ENCODE data around the gene IFFO2.

IFFO2 gene

DNA sequence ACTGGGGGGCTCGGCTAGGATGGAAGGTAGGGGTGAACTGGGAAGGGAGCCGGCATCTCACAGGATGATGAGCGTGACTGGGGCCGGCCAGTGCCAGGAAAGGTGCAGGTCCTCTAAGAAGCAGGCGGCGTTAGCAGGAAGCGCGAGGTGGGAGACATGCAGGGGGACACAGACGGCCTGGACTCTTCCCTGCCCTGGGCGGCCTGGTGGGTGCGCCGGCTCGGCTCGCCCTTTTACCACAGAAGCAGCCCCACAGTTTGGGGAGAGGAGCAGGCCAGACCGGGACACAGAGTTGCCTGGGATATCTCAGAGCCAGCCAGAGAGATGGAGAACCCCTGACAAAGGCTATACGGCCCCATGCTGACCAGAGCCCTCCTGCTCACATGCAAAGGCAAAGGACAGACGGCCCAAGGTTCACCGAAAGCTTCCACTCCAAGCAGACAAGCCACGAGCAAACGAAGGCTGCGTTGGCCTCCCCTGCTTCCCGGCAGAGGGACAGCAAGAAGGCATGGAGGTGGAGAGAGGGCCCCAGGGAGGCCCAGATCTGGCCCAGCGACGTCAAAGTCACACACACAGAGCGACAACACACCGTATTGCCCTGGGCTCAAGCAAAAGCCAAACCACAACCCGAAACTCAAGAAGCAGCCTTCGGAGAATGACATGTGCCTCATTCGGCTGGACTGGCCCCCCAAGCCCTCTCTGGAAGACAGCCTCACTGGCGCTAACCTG is 39.2 kb downstream of the IFFO2 start:
- no peak for DNase-seq

DNA sequence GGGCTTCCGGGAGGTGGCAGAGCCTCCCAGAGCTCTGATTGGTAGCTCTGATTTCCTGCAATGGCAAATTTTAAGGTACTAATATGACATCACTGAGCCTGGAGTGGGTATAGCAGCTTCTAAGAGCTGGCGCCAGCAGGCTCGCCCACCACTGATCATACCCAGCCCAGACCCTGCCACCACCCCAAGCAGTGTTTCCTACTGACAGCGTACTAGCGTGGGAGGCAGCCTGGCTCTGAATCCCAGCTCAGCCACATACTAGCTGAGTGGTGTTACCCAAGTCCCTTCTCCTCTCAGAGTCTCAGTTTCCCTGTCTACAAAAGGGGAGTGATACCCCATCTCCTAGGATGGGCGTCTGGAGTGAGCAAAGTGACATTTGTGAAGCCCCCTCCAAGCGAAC is 41.1 kb downstream of the IFFO2 start:
- no peak for DNase-seq

DNA sequence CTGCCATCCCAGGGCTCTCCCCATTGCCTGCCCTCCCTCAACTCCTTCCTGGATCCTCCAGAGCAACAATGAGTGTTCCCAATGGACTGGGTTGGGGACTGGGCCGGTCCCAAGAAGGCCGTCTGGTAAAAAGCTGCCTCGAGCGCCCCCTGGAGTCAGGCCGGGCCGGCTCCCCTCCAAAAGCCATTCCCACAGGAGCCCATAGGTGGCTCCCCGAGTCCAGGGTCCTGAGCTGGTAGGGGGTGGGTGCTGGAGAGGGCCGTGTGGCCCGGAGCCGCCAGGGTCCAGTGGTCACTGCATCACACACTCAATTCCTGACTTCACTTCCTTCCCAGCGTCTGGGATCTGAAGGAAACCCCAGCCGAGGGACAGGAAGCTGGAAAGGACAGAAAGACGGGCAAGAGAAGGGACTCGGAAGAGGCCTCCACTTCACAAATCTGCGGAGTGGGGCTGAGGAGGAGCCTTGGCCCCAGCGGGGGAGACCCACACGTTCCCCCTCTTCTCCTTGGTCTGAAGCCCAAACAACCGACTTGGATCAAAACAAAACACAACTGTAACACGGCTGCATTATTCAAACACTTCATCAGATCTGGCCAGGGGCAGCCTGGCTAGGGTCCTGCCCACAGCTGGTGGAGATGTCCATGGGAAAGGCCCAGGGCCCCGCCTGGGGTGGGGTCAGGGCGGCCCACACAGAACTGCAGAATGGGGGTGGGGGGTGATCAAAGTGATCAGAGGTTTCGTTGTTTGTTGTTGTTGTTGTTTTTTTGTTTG is 43.2 kb downstream of the IFFO2 start:
- DNase-seq: peak; percentile 78

DNA sequence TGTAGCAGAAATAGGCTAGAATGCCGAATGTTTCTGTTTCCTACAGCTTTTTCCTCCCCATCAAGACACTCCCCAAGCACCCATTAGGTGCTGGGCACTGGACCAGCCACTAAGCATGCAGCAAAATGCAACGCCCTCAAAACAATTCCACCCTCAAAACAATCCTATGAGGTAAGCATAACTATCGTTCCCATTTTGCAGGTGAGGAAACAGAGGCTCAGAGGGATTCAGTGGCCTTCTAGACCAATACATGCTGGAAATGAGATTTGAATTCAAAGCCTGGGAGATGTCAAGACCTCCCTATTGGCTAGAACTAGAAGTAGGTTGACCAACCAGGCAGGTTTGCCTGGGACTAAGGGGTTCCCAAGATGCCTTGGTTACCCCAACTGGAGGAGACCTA is 43.9 kb downstream of the IFFO2 start:
- DNase-seq: no peak

DNA sequence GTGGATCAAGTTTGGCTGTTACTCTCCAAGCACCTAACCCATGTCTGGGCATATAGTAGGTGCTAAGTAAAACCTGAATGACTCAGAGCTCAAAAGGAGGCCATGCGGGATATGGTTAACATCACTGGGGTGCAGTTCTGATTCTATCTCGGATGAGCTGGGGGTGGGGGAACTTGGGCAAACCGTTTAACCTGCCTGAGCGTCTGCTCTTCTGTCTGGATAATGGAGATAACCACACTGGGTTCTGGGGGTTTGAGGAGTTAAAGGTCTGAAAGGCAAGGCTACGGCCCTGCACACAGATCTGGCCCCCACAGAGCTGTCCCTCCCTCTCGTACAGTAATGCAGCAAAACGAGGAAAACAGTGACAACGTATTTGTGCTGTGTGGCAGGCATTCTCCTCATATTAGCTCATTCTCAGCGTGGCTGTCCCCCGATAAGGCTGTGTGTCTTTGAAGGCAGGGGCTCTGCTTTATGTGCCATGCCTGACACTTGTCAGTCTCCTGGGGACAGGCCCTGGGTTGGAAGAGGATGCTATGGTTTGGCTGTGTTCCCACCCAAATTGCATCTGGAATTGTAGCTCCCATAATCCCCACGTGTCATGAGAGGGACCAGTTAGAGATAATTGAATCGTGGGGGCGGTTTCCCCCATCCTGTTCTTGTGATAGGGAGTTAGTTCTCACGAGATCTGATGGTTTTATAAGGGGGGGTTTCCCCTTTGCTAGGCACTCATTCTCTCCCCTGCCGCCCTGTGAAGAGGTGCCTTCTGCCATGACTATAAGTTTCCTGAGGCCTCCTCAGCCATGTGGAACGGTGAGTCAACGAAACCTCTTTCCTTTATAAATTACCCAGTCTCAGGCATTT is 47.3 kb downstream of the IFFO2 start:
- DNase-seq: no peak

DNA sequence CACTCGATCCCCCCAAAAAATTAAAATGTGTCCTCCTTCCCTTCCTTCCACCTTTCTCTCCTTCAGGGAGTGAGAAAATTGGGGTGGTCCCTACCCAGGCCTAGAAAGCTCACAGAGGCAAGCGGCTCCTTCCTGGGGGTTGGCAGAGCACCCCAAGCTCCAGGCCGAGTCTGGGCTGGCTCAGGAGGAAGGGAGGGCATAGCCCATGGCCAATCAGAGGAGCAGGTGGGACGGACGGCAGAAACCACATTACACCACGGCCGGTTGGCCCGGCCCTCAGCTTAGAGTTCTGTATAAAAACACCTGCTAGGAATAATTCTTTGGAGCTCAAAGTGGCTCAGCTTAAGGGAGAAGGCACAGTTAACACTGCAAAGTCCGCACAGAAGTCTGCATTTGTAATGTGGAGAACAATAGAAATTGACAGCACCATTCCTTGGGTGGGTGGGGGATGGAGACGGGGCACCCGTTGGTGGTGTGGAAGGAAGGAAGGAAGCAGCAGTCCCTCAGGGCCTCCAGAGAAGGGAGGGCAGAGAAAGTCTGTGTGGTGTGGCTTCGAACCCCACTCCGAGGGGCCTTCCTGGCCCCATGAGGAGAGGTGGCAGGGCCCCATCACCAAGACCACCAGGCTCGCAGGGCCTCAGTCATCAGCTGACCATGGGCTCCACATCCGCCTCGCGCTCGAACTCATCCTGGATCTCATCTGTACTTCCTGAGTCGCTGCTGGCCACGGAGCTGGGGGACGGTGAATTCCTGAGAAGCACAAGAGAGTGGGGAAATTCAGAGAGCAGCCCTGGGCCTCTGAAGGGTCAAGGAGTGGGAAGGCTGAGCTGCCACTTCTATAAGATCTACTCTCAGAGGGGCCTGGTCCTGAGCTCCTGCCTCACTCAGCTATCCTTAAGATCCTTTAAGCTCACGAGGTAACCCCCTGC is 48.3 kb downstream of the IFFO2 start:
- no peak for DNase-seq

DNA sequence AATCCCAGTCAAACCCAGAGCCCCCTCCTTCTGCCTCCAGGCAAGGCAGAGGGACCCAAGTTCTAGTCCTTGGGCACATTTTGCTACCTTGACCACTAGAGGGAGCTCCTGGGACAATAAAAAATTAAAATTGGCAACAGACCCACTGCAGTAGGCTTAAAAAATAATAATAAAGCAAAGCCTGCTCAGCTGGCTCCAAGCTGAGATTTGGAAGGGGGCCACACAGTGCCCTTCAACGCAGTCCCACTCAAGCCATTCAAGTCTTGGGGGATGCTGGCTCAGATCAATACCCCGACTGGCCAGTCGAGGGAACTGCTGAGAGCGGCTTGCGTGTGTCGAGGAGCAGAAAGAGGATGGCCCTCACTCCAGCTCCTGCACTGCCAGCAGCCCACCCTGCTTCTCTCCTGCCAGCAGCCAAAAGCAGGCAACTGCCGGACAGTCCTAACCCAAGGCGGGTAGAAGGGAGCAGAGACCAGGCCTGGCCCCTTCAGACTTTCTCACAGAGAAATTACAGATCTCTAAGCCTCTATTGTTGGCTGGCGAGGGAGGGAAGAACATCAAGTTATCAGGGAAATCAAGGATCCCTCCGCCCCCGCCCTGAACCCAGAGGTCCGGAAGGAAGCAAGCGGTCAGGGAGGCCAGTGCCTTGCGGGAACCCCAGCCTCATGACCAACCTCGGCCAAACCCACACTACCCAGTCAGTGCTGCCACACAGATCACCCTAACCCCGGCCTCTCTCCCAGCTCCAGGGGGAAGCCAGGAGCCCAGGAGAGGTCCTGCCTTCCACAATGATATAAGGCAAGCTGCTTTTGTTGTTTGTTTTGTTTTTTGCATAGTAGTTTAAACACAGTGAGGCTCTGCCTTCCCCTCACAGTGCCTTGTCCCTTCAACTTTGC is 49.2 kb downstream of the IFFO2 start:
- DNase-seq: peak; percentile 70

DNA sequence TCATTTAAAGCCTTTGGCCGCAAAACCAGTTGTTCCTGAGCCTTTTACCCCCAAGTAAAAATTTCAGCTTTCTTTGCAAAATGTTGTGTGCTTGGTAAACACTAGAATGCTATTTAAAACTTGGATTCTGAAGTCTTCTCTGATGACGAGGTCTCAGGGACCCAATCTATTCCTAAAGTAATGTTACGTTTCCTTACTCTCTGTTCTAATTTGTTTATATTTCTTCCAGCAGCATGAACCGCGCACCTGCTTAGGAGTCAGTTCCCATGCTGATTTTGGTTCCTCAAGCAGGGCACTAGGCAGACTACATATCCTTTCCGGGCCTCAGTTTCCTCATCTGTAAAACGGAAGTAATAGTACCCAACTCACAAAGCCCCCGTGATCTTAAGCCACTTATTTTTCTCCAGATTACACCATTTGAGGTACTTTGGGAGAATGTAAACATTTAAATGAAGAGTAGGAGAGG is 53.2 kb downstream of the IFFO2 start:
- no peak for DNase-seq

DNA sequence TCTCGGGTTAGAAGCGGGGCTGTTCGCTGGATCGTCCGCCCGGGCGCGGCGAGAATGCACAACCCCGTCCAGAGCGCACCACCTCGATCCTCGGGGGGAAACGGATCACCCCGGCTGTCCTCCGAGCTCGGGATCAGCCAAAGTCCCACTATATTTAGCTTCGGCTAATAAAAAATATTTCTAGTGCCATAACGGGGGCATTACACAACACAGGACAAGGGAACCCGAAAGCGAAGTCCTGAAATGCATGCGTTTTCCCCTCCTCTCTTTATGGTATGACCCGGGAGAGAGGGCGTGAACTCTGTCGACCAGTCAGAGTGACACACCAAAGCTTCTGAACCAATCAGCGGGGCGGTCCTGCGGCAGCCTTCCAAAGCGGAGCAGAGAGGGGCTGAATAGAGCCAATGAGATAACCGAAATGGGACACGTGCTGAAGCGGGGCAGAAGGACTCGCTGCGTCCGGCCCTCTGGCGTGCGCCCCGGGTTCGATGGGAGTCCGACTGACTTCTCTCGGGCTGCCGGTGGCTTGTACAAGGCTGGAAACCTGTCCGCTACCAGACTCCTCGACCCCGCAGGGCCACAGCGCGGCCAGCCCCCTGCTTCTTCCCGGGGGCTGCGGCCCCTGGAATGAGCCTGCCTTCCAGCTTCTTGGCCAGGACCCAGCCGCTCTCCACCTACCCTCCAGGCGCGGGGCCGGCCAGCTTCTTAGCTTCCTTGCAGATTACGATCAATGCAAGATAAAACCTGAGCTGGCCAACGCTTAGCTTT is 53.8 kb downstream of the IFFO2 start, which contains the start of gene ALDH4A1:
Gene ALDH4A1 (minus strand): TSS at position 33 of the 768 bp plus-strand sequence. CDS start 32 bp downstream, at position 1.
- peak; percentile 99 for DNase-seq

DNA sequence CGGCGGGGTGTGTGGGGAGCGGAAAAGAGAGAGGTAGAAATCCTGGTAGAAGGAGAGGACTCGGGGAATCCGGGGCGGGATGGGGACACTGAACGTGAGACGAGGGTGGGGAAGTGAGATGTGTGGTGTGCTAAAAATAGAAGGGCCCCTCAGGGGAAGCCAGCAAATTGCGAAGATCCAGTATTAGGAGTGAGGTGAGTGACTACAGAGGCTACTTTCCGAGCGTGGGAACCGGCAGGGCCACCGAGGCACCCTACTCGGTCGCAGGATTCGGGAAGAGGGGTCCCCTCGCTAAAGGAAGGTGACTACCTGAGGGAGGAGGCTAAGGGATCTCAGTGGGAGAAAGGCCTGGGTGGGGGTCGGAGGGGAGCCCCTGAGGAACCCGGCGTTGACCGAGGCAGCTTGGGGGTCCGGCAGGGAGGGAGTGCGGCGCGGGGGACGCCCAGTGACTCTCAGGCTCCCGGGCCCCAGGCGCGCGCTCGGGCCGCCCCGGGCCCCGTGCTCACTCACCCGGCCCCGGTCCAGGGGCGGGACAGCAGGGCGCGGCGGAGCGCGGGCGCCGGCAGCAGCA is 54.4 kb downstream of the IFFO2 start:
- DNase-seq: peak; percentile 44

DNA sequence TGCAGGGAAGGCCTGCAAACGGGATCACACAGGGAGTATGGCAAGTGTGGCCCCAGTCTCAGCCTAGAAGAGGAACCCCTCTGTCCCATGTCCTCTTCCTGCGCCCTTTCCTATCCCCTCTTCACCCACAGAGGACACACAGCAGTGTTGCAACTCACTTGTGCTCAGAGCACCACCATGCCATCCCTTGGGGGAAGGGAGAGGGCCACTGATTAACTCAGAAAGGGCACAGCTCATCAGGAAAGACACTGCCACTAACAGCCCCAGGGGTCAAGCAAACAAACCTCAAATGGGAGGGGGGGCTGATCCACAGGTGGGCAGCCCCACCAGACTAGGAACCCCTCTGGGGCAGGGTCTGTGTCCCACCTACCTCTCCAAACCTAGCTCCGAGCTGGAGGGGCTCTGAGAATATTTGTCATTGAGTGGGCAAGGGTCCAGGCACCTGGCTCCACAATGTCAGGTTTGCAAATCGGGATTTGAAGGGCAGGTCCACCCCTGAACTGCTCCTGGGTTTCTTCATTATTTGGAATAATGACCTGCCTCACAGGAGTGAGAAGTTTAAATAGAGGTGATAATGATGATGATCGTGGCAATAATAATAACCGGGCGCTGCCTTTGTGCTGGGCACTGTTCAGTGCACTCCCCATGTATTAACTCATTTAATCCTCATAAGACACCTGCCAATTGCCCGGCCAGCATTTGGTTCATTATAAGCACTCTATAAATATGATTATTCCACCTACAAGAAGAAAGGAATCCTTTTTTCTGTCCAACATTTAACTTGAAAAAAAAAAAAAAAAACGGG is 55.1 kb downstream of the IFFO2 start:
- DNase-seq: no peak

DNA sequence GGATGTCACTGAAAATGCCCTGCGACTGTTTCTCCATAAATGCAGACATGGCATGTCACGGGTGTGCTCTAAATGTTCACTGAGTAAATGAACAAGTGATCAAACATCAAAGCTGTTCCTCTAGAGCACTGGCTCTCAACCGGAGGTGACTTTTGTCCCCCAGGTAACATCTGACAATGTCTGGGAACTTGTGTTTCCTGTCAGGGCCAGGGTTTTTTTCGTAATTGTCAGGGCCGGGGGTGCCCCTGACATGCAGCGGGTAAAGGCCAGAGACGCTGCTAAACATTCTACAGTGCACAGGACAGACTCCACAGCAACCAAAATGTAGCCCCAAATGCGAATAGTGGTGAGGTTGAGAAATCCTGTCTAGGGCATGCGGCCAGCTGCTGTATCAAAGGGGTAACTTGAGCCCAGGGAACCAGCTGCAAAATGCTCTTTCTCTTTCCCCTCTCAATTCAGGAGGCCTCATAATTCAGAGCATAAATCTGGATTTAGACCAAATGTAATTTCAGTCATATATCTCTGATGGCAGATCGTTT is 56.1 kb downstream of the IFFO2 start:
- DNase-seq: no peak

DNA sequence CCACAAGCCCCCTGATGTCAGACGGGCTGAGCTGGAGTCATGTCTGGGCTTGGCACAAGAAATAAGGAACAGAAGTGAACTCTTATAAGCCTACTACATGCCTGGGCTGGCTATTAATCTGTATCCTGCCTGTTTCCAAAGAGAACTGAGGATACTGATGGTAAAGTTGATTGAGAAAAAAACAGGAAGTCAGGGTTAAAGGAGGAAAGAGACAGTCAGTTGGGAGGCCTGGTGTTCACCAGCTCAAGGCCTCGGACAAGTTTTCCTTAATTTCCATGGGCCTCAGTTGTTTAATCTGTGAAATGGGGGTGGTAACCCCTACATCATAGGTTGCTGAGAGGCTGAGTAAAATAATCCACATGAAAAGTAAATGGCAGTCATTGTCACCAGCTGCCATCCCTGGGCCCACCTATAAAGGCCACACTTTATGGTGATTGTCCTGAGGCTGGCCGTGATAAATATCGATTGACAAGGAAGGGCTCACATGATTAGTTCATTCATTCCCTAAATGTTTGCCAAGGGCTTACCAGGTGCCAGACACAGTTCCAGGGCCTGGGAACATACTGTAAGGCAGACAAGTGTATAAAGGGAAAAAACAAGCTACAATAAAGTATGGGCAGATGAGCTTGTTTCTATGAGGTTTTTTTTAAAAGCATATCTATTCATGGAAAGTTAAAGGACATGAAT is 57.0 kb downstream of the IFFO2 start:
- DNase-seq: no peak

DNA sequence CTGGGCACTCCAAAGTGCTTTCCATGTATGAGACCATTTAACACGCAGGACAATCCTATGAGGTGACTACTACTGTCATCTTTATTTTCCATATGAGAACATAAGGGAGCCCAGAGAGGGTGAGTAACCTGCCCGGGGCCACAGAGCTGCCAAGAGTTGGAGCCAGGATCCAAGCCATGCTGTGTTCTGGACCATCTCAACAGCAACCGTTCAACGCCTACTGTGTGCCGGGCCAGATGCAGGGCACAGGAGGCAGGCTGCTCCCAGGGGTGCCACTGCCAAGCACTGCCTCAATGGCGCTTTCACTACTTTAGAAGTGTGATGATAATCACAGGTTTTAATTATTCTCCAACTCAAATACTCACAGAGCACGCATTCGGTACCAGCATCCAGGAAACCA is 57.9 kb downstream of the IFFO2 start:
- DNase-seq: no peak

DNA sequence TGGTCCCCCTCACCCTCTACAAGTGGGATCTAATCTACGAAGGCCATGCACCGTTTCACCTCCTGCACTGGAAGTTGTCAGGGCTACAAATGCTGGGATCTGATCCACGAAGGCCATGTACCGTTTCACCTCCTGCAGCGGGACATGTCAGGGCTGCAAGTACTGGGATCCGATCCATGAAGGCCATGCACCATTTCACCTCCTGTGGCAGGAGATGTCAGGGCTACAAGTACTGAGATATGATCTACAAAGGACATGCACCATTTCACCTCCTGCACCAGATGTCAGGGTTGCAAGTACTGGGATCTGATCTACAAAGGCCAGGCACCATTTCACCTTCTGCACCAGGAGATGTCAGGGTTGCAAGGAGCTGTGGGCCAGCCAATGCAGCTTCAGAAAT is 61.2 kb downstream of the IFFO2 start:
- no peak for DNase-seq

DNA sequence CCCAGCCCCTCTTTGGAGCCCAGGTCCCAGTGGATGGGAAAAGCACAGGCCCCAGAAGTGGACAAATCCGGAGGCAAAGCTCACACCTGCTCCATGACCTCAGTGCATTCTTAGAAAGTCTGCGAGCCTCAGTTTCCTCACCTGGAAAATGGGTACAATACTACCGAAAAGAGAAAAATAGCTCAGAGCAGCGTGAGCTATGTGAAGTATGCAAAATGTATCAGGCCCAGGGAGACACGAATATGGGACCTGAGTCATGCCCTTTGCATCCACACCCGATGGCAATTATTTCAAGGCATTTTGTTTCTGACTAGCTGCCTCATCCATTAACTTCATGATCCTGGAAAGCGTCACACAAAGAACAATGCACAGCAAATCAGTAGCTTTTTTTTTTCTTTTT is 63.4 kb downstream of the IFFO2 start:
- peak; percentile 54 for DNase-seq

DNA sequence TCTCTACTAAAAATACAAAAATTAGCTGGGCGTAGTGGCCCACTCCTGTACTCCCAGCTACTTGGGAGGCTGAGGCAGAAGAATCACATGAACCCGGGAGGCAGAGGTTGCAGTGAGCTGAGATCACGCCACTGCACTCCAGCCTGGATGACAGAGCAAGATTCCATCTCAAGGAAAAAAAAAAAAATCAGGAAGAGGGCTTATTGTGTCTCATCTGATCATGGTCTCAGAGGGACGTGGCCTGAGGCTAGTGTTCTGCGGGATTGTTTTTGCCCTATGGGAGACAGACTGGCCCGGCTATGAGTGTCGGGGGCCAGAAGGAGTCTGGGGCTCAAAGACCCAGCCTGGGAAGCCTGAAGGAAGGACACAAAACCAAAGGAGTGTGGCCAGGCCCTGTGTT is 64.6 kb downstream of the IFFO2 start:
- peak; percentile 45 for DNase-seq

DNA sequence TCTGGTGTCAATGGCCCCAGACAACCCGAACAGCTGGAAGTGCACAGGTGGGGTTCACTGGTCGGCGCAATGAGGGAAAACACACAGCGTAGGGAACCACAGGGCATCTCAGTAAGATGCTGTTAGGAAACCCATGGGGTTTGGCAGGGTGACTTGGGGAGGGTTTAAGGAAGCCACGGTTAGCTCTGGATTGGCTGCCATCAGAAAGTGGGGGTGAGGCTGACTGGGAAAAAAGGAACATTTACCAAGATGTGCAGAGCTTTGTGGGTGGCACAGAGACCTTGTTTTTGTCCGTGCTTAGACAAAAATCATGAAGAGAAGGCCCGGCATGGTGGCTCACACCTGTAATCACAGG is 65.1 kb downstream of the IFFO2 start:
- DNase-seq: no peak
